NCI-H128 (cell line): ENCODE results near the gene ASIC4.

Source experiments
- DNase-seq: peaks from one replicate; lab custom pipeline; 2025; ENCODE audit not compliant: unreplicated experiment; lab: John Stamatoyannopoulos, UW

Gene ASIC4

DNA sequence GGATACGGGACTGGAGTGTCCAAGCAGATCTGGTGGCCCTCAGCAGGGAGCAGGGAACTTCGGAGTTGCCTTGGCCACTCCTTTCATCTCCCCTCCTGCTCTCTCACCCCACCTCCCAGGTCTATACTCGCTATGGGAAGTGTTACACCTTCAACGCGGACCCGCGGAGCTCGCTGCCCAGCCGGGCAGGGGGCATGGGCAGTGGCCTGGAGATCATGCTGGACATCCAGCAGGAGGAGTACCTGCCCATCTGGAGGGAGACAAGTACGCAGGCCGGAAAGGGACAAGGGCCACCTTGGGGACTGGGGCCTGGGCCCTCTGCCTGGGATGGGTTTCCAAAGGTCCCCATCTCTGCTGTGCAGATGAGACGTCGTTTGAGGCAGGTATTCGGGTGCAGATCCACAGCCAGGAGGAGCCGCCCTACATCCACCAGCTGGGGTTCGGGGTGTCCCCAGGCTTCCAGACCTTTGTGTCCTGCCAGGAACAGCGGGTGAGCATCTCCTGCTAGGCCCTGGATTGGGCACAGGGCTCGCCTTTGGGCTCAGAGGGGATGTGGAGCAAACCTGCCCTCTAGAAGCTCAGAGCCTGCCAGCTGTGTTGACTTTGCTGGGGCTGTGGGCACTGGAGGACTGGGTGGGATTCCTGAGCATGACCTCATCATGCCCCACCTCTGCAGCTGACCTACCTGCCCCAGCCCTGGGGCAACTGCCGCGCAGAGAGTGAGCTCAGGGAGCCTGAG is 17.5 kb downstream of the ASIC4 start:
- DNase-seq = no peak

DNA sequence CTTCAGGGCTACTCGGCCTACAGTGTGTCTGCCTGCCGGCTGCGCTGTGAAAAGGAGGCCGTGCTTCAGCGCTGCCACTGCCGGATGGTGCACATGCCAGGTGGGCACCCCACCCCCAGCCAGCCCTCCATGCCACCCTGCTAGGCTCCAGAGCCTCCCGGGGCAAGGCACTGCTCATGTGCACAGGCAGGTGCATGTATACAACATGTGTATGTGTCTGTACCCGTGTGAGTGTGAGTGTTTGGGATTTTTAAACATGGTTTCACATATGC is 18.0 kb downstream of the ASIC4 start:
- DNase-seq = no peak

- DNase-seq = no peak
These were observed 19.8 kb downstream of the ASIC4 start for GRCh38 chr2:219533930-219534661.

- no peak for DNase-seq
These were observed 22.1 kb downstream of the ASIC4 start for GRCh38 chr2:219536425-219536824.

DNA sequence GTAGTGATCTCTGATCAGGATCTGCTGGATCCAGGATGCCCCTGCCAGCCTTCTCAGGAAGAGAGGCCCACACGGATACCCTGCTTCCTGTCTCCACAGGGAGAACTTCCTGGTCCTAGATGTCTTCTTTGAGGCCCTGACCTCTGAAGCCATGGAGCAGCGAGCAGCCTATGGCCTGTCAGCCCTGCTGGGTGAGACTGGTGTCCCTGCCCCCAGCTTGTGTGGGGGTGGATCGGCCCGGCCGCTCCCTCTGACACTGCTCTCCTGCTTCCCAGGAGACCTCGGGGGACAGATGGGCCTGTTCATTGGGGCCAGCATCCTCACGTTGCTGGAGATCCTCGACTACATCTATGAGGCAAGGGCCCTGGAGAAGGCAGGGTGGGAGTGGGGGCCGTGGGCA is 22.7 kb downstream of the ASIC4 start:
- DNase-seq = no peak

DNA sequence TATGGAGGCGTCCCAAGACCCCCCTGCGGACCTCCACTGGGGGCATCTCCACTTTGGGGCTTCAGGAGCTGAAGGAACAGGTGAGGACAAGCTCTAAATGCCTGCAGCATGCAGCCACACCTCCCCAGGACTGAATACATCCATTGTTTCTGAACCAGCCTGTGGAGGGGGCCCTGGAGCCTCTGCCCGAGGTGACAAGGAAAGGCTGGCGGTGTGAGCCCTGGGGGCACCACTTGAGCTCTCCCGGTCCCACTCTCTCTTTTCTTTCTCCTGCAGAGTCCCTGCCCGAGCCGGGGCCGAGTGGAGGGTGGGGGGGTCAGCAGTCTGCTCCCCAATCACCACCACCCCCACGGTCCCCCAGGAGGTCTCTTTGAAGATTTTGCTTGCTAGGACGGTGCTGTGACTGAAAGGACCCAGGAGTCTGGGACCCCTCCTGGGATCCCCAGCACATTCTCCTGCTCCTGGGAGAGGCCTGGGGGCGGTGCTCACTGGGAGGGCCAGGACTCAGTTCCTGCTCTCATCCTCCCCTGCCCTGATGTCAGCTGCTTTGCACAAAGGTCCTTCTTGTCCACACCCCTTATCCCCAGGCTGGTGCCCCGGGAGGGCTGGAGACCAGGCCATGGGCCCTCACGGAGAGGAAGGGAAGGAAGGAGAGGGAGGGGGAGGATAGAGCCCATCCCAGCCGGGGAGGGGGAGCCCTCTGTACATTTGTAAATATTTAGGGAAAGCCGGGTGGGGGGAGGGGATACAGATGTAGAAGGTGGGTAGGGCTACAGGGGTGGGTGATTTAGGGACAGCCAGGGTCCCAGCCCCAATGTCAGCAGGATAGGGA is 23.6 kb downstream of the ASIC4 start:
- no peak for DNase-seq

DNA sequence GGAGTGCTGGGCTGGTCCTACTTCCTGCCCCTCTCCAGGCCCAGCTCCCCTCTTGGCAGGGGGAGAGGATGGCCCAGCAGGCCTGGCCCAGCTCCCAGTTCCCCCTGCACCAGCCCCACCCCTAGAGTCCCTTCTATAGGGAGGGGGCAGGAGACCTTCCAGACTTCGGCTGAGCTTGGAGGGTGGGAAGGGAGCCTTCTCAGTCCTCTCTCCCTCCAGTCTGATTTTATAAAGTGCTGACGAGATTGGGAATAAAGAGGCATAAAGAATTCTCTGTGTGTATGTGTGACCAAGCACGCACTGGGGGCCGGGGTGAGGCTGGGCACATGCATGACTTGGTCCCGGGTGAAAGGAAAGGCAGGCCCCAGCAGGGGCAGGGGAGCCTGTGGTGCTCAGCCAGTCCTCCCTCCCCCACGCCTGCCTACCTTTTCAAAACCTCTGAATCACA is 24.2 kb downstream of the ASIC4 start:
- DNase-seq = no peak

DNA sequence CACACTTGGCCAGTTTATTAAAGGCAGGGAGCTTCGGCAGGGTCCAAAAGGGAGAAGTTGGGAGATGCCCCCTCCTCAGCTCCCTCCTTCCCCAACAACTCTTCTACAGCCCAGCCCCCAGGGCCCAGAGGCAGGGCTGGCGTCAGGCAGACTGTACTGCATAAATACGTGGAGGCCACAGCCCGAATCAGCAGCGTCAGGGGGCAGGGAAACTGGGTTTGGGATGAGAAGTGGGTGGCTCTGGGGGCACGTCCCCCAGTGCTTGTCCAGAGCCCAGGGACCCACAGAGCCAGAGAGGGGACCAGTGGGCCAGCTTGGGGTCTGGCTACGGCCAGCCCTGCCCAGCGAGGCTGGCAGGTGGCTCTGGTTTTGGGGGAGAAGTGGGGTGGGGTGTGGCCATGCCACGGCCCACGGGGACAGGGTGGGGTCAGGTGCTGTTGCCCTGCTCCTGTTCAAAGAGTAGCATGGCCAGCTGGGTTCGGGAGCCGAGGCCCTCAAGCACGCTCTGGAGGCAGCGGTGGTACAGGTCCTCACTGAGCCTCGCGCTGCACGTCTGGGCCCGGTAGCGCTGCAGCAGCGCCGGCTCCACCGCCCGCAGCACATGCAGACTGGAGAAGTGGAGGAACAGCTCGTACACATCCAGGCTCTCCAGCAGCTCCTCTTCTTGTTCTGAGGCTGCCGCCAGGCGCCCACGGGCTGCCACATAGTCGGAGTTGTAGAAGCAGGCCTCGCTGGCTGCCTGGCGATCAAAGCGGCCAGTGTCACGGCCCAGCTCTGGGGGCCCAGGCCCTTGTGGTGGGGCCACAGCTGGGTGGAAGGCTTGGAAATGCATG is 24.9 kb downstream of the ASIC4 start:
- no peak for DNase-seq

DNA sequence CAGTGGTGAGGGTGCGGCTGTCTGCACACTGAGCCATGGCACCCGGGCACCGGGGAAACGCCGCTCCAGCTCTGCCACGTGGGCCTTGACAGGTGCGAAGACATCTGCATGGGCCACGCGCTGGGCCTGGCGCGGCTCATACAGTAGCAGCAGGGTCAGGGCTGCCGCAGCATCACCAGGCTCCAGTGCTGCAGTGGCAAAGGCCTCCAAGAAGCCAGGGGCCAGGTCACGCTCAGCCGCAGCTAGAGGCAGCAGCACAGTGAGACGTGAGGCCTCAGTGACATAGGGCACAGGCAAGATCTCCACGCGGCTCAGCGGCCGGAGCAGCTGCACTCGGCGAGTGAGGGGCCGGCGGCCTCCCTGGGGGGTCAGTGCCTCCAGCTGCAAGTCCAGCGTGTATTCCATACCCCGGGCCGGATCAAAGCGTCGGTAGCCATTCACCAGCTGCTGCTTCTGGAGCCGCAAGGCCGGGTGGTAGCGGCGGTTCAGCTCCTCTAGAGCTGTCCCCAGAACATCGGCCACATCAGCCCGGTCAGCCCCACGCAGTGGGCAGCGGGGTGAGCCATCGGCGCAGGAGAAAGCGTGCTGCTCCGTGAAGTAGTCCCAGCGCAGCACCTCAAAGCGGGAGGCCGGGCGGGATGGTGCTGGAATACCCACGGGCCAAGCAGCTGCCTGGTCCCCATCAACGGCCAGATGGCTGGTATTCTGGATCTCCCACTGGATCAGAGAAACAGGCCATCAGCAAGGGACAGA is 25.8 kb downstream of the ASIC4 start:
- no peak for DNase-seq

- no peak for DNase-seq
These were observed 26.7 kb downstream of the ASIC4 start for GRCh38 chr2:219540784-219541504.

GRCh38 chr2:219541611-219542180 is 27.4 kb downstream of the ASIC4 start:
- DNase-seq = peak; percentile 56

DNA sequence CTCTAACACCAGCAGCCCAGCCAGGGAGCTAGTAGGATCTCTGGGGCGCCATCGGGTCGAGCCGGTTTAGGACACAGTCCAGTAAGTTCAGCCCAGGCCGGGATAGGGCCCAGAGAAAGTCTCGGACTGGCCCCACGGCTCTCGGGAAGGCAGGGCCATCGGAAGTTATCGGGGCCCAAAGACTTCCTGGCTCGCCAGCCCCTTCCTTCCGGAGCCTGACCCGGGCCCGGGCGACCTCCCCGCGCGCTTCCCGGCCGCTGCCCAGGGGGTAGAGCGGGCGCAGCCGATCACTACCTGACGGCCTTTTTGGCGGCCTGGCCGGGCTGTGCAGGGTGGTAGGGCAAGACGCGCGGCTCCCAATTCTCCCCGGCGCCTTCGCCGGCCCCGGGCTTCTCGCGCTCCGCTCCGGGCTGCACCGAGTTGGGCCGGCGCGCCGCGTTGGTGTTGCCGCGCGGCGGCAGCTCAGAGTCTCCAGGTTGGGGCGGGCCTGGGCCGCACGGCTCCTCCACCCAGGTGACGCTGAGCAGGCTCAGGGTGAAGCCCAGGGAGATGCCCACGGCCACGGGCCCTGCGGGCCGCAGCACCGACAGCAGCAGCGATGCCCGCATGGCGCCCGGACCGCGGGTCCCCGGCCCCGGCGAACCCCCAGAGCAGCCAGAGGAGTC is 28.8 kb downstream of the ASIC4 start:
- DNase-seq = no peak

GRCh38 chr2:219543596-219544358 is 29.5 kb downstream of the ASIC4 start, which contains the start of the genes CHPF and TMEM198:
CHPF (minus strand) TSS chr2:219543809; CDS start chr2:219543538, 271 bp downstream.
TMEM198 (plus strand) TSS chr2:219544028; CDS start chr2:219544728, 700 bp downstream.
- peak; percentile 91 for DNase-seq

- DNase-seq = no peak
These were observed 30.3 kb downstream of the ASIC4 start for GRCh38 chr2:219544567-219544966.

DNA sequence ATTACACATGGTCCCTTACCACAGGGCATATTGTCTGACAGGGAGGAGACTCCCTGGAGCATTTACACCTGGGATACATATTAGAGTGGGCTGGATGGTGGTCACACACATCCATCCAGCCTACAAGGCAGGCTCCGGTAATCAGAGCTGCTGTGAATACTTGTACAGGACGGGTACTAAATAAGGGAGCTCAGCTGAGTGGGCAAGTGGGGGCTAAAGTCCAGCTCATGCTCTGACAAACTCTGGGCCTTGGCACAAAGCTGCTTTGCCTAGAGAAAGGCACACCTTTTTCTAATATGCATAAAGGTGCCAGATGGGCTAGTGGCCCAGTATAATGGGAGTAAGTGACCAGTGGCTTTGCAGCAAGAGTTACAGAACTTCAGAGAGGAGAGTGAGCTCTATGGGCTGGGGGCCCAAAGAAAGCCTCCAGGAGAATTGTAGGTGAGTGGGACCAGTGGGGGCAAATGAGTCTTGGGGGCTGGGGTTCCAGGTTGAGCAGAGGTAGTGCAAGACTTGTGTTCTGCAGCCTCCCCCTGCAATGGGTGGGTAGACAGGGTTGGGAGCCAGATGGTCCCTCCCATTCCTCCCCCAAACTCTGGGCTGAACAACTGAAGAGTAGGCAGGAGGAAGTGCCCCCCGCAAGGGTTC is 31.1 kb downstream of the ASIC4 start:
- no peak for DNase-seq

- no peak for DNase-seq
These were observed 31.7 kb downstream of the ASIC4 start for GRCh38 chr2:219545943-219546352.

GRCh38 chr2:219547621-219548020 is 33.3 kb downstream of the ASIC4 start:
- DNase-seq = no peak
